ENCODE data around the gene LMOD2. TPM values are rescaled to one million over a fixed set of nuclear protein-coding genes. Genes with fewer than 3 reads are reported as not detected.

The LMOD2 gene
- total and polyA plus RNA-seq, 10 of the 15 experiments (the other 5 are each of a cell fraction or from before 2014, with no cell fraction given) = not detected

GRCh38 chr7:123690550-123690949 lies 34.9 kb downstream of the LMOD2 start:
- POLR2A ChIA-PET = interaction anchor here (1.2 to 1.5 kb wide), 2 partner anchors 33 to 54 kb away, joined by 3 to 4 read pairs; no protein-coding TSS in a partner anchor
- Histone ChIP-seq H3K9ac (ENCODE audit: control insufficient read depth, insufficient read depth, low read length) (no peak overlapping the region), H3K4me2 (ENCODE audit: control insufficient read depth, insufficient read depth) (no peak overlapping the region), H4K20me1 (ENCODE audit: control insufficient read depth, insufficient read depth) (no peaks in the 10 kb centered on the region), H3K36me3 (ENCODE audit: control insufficient read depth in 2 of 2, insufficient read depth in 2 of 2, low read length in 1 of 2) (peaks cover 3 to 30% of the 10 kb centered on the region in 2 experiments), H3K4me3 (no peak overlapping the region), H3K27me3 (replicated peaks in 1 of 2; ENCODE audit: control insufficient read depth in 2 of 2, insufficient read depth in 2 of 2, low read length in 1 of 2) (no peaks in the 10 kb centered on the region), H3K9me3 (replicated peaks; ENCODE audit: control insufficient read depth, insufficient read depth, low read length) (no peaks in the 10 kb centered on the region), H3K79me2 (ENCODE audit: control insufficient read depth, insufficient read depth, low read length) (no peaks in the 10 kb centered on the region), H2AFZ (ENCODE audit: control insufficient read depth, low read depth, low read length) (no peak overlapping the region), H3K27ac (ENCODE audit: control insufficient read depth, insufficient read depth) (no peak overlapping the region), H3K4me1 (ENCODE audit: control insufficient read depth, insufficient read depth, low read length) (no peaks in the 10 kb centered on the region)
- no peak for TF ChIP-seq FOXM1 (IDR thresholded peaks at IDR 0.05; ENCODE audit: low read depth, low read length)
- TF ChIP-seq E4F1 (IDR thresholded peaks at IDR 0.05; ENCODE audit: borderline replicate concordance, partially characterized antibody) = no peak
- TF ChIP-seq PML (IDR thresholded peaks at IDR 0.05; ENCODE audit: low read length) = no peak
- no peak for TF ChIP-seq ZZZ3 (IDR thresholded peaks at IDR 0.05; ENCODE audit: control insufficient read depth, insufficient read length, low read depth)
- no peak for TF ChIP-seq KDM1A (IDR thresholded peaks at IDR 0.05; ENCODE audit: borderline replicate concordance)
- TF ChIP-seq NR2F1 (conservative IDR thresholded peaks at IDR 0.05) = no peak
- TF ChIP-seq YBX1 (IDR thresholded peaks at IDR 0.05) = no peak
- TF ChIP-seq BMI1 (IDR thresholded peaks at IDR 0.05; ENCODE audit: borderline replicate concordance) = no peak
- TF ChIP-seq IKZF2 (IDR thresholded peaks at IDR 0.05) = no peak
- TF ChIP-seq NR2C2 (IDR thresholded peaks at IDR 0.05; ENCODE audit: borderline replicate concordance, control insufficient read depth, insufficient read length, low read depth) = no peak
- TF ChIP-seq ATF7 (IDR thresholded peaks at IDR 0.05; ENCODE audit: low read depth) = no peak
- no peak for TF ChIP-seq TCF12 (IDR thresholded peaks at IDR 0.05; ENCODE audit: low read depth, low read length)
- TF ChIP-seq ESRRA (IDR thresholded peaks at IDR 0.05; ENCODE audit: low read length) = no peak
- DNase-seq (ENCODE audit: low read depth, low spot score) (no peak), ATAC-seq (no peak), FAIRE-seq (no peak)
- intact Hi-C loops (cut with micrococcal nuclease; ENCODE audit: unreplicated experiment) (no loop called here), in situ Hi-C loops (cut with MboI) (no loop called here)
- SMC1A ChIA-PET (ENCODE audit: uncharacterized antibody, unreplicated experiment) = interaction anchor here (2.0 to 2.1 kb wide), 2 partner anchors 18 to 33 kb away, joined by 4 to 5 read pairs; no protein-coding TSS in a partner anchor
- no TSS peak for BruUV-seq (replicated peaks)
- RAD21 ChIA-PET (ENCODE audit: unreplicated experiment) = interaction anchor here (0.7 to 1.2 kb wide), 3 partner anchors 8 to 182 kb away, joined by 3 to 5 read pairs (median 3); no protein-coding TSS in a partner anchor
- CTCF ChIA-PET = interaction anchor here (1.2 to 4.9 kb wide), 4 partner anchors 9 to 107 kb away, joined by 5 to 28 read pairs (median 14); no protein-coding TSS in a partner anchor
- WGBS (ENCODE audit: insufficient coverage, insufficient replicate concordance, low lambda C conversion rate, missing lambda C conversion rate) = 97% methylated on average over 2 of the region's 2 CpGs

All from GM12878 (cell line).